Thymus (tissue), 11 donors: ENCODE data around the gene RAMP1. TPM values are rescaled to one million over a fixed set of nuclear protein-coding genes. Genes with fewer than 3 reads are reported as not detected.

ENCODE experiments used
- DNase-seq, 9 donors: peaks; one replicate each; pipeline ENCODE4 v3.0.0-alpha.2; 2013; ENCODE audit warnings: low spot score in 9 of 9, low read depth in 6 of 9, missing footprints in 1 of 9
- H3K27ac ChIP-seq, 2 donors: one replicate each; pipeline ENCODE4 v1.5.1; 2013; ENCODE audit warnings: control low read depth in 1 of 2, low read depth in 1 of 2, low read length in 1 of 2, mild to moderate bottlenecking in 1 of 2, moderate library complexity in 1 of 2
- H3K27me3 ChIP-seq, 2 donors: one replicate each; pipeline ENCODE4 v1.5.1; 2013; ENCODE audit warnings: low read length in 1 of 2; ENCODE audit not compliant: control insufficient read depth in 2 of 2, insufficient read depth in 1 of 2
- H3K36me3 ChIP-seq, 2 donors: one replicate each; pipeline ENCODE4 v1.5.1; 2013; ENCODE audit warnings: low read length in 1 of 2, mild to moderate bottlenecking in 1 of 2, moderate library complexity in 1 of 2; ENCODE audit not compliant: control insufficient read depth in 2 of 2, insufficient read depth in 2 of 2
- H3K4me1 ChIP-seq, 2 donors: one replicate each; pipeline ENCODE4 v1.5.1; 2013; ENCODE audit warnings: low read length in 2 of 2; ENCODE audit not compliant: control insufficient read depth in 2 of 2, insufficient read depth in 2 of 2
- H3K4me3 ChIP-seq, 2 donors: one replicate each; pipeline ENCODE4 v1.5.1; 2013; ENCODE audit warnings: low read length in 2 of 2, control low read depth in 1 of 2, mild to moderate bottlenecking in 1 of 2
- H3K9me3 ChIP-seq, 2 donors: one replicate each; pipeline ENCODE4 v1.5.1; 2013; ENCODE audit warnings: low read length in 1 of 2, mild to moderate bottlenecking in 1 of 2; ENCODE audit not compliant: control insufficient read depth in 2 of 2, insufficient read depth in 1 of 2
- WGBS: extraction: QIAGEN DNeasy Blood & Tissue Kit; methylation state at CpG from one replicate; pipeline ENCODE4 v1.1.7; 2013; 5-methylcytosine and 5-hydroxymethylcytosine counted together
- polyA plus RNA-seq: library from polyadenylated mRNA; stranded (reverse); fragments of 200-250 nt; gene quantifications from one replicate; pipeline ENCODE4 v1.2.3, GENCODE V29; 2013
- total RNA-seq: library from RNA; stranded (reverse); fragments of 120-200 nt; gene quantifications from one replicate; pipeline ENCODE4 v1.2.4, GENCODE V29; 2013
- donor health status: healthy.

RAMP1 gene
- total and polyA plus RNA-seq, 2 donors = 6.3 to 32.7 TPM

GRCh38 chr2:237872178-237872887 lies 12.9 kb downstream of the RAMP1 start:
- Histone ChIP-seq H3K36me3 (no peaks in the 10 kb centered on the region), H3K27me3 (peaks cover 0 to 17% of the 10 kb centered on the region in 2 donors), H3K27ac (no peak overlapping the region), H3K4me1 (peaks cover 2 to 22% of the 10 kb centered on the region in 2 donors), H3K4me3 (no peak overlapping the region), H3K9me3 (no peaks in the 10 kb centered on the region)
- no peak for DNase-seq
- 98% methylated on average over 19 of the region's 19 CpGs for WGBS

- Histone ChIP-seq H3K4me1 (peaks cover 2 to 22% of the 10 kb centered on the region in 2 donors), H3K9me3 (no peaks in the 10 kb centered on the region), H3K27me3 (peaks cover 0 to 14% of the 10 kb centered on the region in 2 donors), H3K36me3 (no peaks in the 10 kb centered on the region), H3K4me3 (no peak overlapping the region), H3K27ac (peak overlapping the region in 1 of 2 donors; percentile 32)
- DNase-seq = peak in 7 of 9 donors; percentile 15 to 58 (median 28)
- WGBS = 13% methylated on average over 11 of the region's 11 CpGs
Measured at GRCh38 chr2:237873421-237873831, 14.0 kb downstream of the RAMP1 start.

DNA sequence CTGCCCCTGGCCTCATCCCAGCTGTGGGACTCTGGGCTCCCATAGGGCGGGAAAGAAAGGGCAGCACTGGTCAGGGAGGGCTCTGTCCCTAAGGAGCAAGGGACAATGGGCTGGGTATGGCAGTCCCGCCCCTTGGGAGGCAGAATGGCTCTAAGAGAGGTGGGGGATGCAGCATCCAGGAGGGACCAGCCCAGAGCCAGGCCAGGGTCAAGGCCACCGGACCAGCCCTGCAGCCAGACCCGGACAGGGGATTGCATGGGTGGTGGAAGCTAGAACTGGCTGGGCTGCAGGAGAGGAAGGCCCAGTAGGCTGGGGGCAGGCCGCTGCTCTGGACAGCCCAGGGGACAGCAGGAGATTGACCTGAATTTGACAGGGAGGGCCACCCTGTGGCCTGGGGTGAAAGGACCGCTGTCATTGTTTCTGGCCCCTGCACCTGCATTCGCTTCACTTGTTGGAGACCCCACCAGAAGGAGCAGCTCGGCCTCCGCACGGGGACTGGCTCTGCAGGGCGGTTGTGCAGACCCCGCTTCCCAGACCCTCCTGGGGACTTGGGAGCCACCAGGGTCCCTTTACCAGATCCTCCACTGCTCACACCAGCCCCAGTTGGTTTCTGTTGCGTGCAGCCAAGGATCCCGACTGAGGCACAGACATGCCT lies 14.6 kb downstream of the RAMP1 start:
- H3K27me3 ChIP-seq = peaks cover 0 to 9% of the 10 kb centered on the region in 2 donors
- no peak overlapping the region for H3K4me3 ChIP-seq
- no peaks in the 10 kb centered on the region for H3K9me3 ChIP-seq
- H3K27ac ChIP-seq = peak overlapping the region in 1 of 2 donors; percentile 32
- peaks cover 0 to 22% of the 10 kb centered on the region in 2 donors for H3K4me1 ChIP-seq
- no peak for DNase-seq
- H3K36me3 ChIP-seq = no peaks in the 10 kb centered on the region
- 97% methylated on average over 14 of the region's 14 CpGs for WGBS

DNA sequence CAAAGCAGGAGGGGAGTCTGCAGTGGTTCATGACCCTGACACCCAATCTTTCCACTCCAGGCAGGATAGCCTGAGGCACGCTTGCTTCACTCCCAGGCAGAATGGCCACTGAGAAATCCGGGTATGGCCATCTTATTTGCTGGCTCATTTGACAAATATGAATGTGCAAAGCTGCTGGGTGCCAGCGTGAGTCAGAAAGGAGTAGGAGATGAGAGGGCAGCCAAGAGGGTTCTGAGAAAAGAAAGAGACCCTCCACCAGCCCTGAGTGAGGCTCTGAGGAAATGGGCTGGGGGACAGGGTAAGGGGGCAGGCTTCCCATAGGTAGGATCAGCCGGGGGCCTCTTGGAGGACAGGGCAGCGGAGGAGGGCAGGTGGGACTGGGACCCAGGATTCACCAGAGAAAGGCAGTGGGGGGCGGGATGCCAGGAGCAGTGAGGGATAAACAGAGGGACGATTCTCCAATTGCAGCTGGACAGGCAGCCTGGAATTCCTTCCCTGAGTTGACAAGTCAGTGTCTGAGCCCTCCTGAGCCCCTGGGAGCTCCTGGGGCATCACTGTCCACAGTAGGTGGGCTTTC lies 15.2 kb downstream of the RAMP1 start:
- no peaks in the 10 kb centered on the region for H3K9me3 ChIP-seq
- no peak overlapping the region for H3K27ac ChIP-seq
- peaks cover 0 to 7% of the 10 kb centered on the region in 2 donors for H3K27me3 ChIP-seq
- DNase-seq = no peak
- H3K36me3 ChIP-seq = no peaks in the 10 kb centered on the region
- H3K4me3 ChIP-seq = no peak overlapping the region
- WGBS = 96% methylated on average over 7 of the region's 7 CpGs
- H3K4me1 ChIP-seq = peaks cover 0 to 22% of the 10 kb centered on the region in 2 donors

- no peak for DNase-seq
Measured at GRCh38 chr2:237875256-237876060, 16.0 kb downstream of the RAMP1 start.

GRCh38 chr2:237876061-237876526 lies 16.7 kb downstream of the RAMP1 start:
- H3K4me3 ChIP-seq = no peak overlapping the region
- 95% methylated on average over 14 of the region's 14 CpGs for WGBS
- no peaks in the 10 kb centered on the region for H3K27me3 ChIP-seq
- no peak overlapping the region for H3K27ac ChIP-seq
- no peak for DNase-seq
- H3K36me3 ChIP-seq = no peaks in the 10 kb centered on the region
- H3K4me1 ChIP-seq = peaks cover 0 to 21% of the 10 kb centered on the region in 2 donors
- peaks cover 0 to under 1% of the 10 kb centered on the region in 2 donors for H3K9me3 ChIP-seq

More at GRCh38 chr2:237875256-237876060, 16.0 kb downstream of the RAMP1 start:
- peaks cover 0 to 2% of the 10 kb centered on the region in 2 donors for H3K27me3 ChIP-seq
- no peak overlapping the region for H3K4me3 ChIP-seq
- H3K36me3 ChIP-seq = no peaks in the 10 kb centered on the region
- 96% methylated on average over 16 of the region's 16 CpGs for WGBS
- H3K27ac ChIP-seq = no peak overlapping the region
- H3K9me3 ChIP-seq = no peaks in the 10 kb centered on the region
- H3K4me1 ChIP-seq = peaks cover 0 to 22% of the 10 kb centered on the region in 2 donors

DNA sequence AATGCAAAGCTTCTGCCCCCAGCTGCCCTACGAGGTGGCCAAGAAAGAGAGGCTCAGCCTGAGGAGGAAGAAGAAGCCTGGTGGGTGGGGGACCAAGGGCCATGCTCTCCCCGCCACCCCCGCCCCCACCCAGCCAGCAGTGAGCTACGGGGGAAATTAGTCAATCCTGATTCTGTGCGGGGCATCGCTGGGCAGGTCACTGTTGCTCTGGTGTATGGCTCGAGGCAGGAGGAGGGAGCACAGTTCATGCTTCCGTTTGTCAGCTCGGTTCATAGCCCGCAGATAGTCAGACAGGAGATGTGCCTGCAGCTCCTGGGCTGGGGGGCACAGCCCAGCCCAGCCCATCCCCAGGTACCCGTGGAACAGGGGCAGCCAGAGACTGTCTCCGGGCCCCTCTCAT lies 17.1 kb downstream of the RAMP1 start:
- 92% methylated on average over 12 of the region's 12 CpGs for WGBS
- no peak overlapping the region for H3K27ac ChIP-seq
- no peaks in the 10 kb centered on the region for H3K36me3 ChIP-seq
- peaks cover 0 to 16% of the 10 kb centered on the region in 2 donors for H3K4me1 ChIP-seq
- H3K27me3 ChIP-seq = no peaks in the 10 kb centered on the region
- DNase-seq = no peak
- no peak overlapping the region for H3K4me3 ChIP-seq
- peaks cover 0 to 1% of the 10 kb centered on the region in 2 donors for H3K9me3 ChIP-seq

GRCh38 chr2:237876951-237877491 lies 17.6 kb downstream of the RAMP1 start:
- H3K4me1 ChIP-seq = peaks cover 0 to 16% of the 10 kb centered on the region in 2 donors
- no peak overlapping the region for H3K4me3 ChIP-seq
- no peaks in the 10 kb centered on the region for H3K27me3 ChIP-seq
- 97% methylated on average over 23 of the region's 23 CpGs for WGBS
- peaks cover 0 to 1% of the 10 kb centered on the region in 2 donors for H3K9me3 ChIP-seq
- H3K36me3 ChIP-seq = no peaks in the 10 kb centered on the region
- no peak overlapping the region for H3K27ac ChIP-seq
- DNase-seq = no peak
